Caco-2 (cell line): ENCODE results near the gene PLIN1. TPM values are rescaled to one million over a fixed set of nuclear protein-coding genes. Genes with fewer than 3 reads are reported as not detected.

ENCODE experiments used
- BruUV-seq: library from RNA; stranded (reverse); fragments of 400-500 nt; replicated peaks from 2 replicates; lab custom pipeline; 2021; lab: Mats Ljungman, UMichigan
- CTCF ChIA-PET: fragments of 300-600 bp; sonication (Branson Sonifier 250); formaldehyde crosslinking; loops from one replicate; lab custom pipeline; 2022; ENCODE audit warnings: antibody characterized with exemption; lab: Charles Lee
- POLR2A ChIA-PET: fragments of 300-600 bp; sonication (Branson Sonifier 250); formaldehyde crosslinking; loops from one replicate; lab custom pipeline; 2022; ENCODE audit warnings: antibody characterized with exemption; lab: Charles Lee
- DNase-seq, 2 experiments: peaks; one replicate each; pipeline versions ENCODE4 v3.0.0 to v3.0.0-alpha.2; 2020 to 2022
- H3K27me3 ChIP-seq: replicated peaks from 2 replicates; pipeline ENCODE4 v1.6.0; 2011; ENCODE audit warnings: low read length; ENCODE audit not compliant: control insufficient read depth, insufficient read depth
- H3K36me3 ChIP-seq: 2 replicates; pipeline ENCODE4 v1.5.1; 2011; ENCODE audit warnings: low read length; ENCODE audit not compliant: control insufficient read depth, insufficient read depth
- H3K4me1 ChIP-seq: fragments of 250-450 bp; sonication (Bioruptor Pico); 2 replicates; pipeline ENCODE4 v1.5.1; 2020; ENCODE audit warnings: mild to moderate bottlenecking
- H3K4me3 ChIP-seq: 2 replicates; pipeline ENCODE4 v1.5.1; 2011; ENCODE audit warnings: low read depth, mild to moderate bottlenecking, control low read depth, low read length
- H3K9me3 ChIP-seq: fragments of 250-450 bp; sonication (Bioruptor Pico); 2 replicates; pipeline ENCODE4 v1.5.1; 2020; ENCODE audit warnings: mild to moderate bottlenecking, moderate library complexity
- H3K27ac Mint-ChIP-seq: one replicate; pipeline ENCODE4 v1.8.0; 2022; ENCODE audit warnings: mixed read lengths; ENCODE audit not compliant: unreplicated experiment
- H3K27me3 Mint-ChIP-seq: one replicate; pipeline ENCODE4 v1.8.0; 2022; ENCODE audit warnings: mixed read lengths; ENCODE audit not compliant: insufficient read depth, unreplicated experiment
- H3K36me3 Mint-ChIP-seq: one replicate; pipeline ENCODE4 v1.8.0; 2022; ENCODE audit warnings: mild to moderate bottlenecking, mixed read lengths; ENCODE audit not compliant: insufficient read depth, unreplicated experiment
- H3K4me1 Mint-ChIP-seq: one replicate; pipeline ENCODE4 v1.8.0; 2022; ENCODE audit warnings: low read depth, mixed read lengths; ENCODE audit not compliant: unreplicated experiment
- H3K4me3 Mint-ChIP-seq: one replicate; pipeline ENCODE4 v1.8.0; 2022; ENCODE audit warnings: mild to moderate bottlenecking, moderate library complexity, mixed read lengths; ENCODE audit not compliant: unreplicated experiment
- H3K9me3 Mint-ChIP-seq: one replicate; pipeline ENCODE4 v1.8.0; 2022; ENCODE audit warnings: mixed read lengths; ENCODE audit not compliant: unreplicated experiment
- CTCF ChIP-seq, 2 experiments: fragments of 200-600 bp in 1 of 2; IDR thresholded peaks; 1 replicate in 1 of 2; 2 replicates in 1 of 2; pipeline versions ENCODE4 v1.5.1 to v1.8.0; 2011 to 2022; ENCODE audit warnings: antibody characterized with exemption in 1 of 2, control low read depth in 1 of 2, inconsistent platforms in 1 of 2, low read depth in 1 of 2, low read length in 1 of 2, mild to moderate bottlenecking in 1 of 2, moderate library complexity in 1 of 2; ENCODE audit not compliant: insufficient read depth in 1 of 2, severe bottlenecking in 1 of 2, unreplicated experiment in 1 of 2
- intact Hi-C: fragments of 100-400 bp; cut with micrococcal nuclease; formaldehyde crosslinking; loops from one replicate; pipeline ENCODE4 v1.10.0; 2022; ENCODE audit not compliant: unreplicated experiment
- total RNA-seq: library from RNA; stranded (reverse); gene quantifications from 2 replicates; pipeline ENCODE4 v1.2.3, GENCODE V29; 2022

The PLIN1 gene
- total RNA-seq, 1 experiment from 2014 or later: not detected

DNA sequence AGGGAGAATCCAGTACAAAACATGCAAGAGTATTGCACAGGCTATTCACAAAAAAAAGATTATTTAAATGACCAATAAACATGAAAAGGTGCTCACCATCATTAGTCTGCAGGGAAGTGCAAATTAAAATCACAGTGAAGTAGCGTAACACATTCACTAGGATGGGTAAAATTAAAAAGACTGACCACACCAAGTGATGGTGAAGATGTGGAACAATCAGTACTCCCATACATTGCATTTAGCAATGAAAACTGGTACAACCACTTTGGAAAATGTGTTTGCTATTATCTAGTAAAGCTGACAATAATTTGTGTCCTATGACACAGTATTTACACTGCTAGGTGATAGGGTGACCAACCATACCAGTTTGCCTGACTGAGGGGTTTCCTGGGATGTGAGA lies 45.5 kb upstream of the PLIN1 start:
- DNase-seq: no peak
- BruUV-seq: no TSS peak
- ChIA-PET POLR2A (no interaction called here), CTCF (no interaction called here)
- Histone ChIP-seq H3K27me3 (no peaks in the 10 kb centered on the region; the same call in 1 of the 2 replicates), H3K4me3 (no peak overlapping the region), H3K4me1 (no peaks in the 10 kb centered on the region), H3K9me3 (no peaks in the 10 kb centered on the region), H3K36me3 (no peaks in the 10 kb centered on the region)
- peaks cover 9% of the 10 kb centered on the region for H3K27me3 Mint-ChIP-seq
- H3K27ac Mint-ChIP-seq: no peak overlapping the region
- H3K4me3 Mint-ChIP-seq: no peak overlapping the region
- intact Hi-C loops: no loop called here
- H3K36me3 Mint-ChIP-seq: no peaks in the 10 kb centered on the region
- no peaks in the 10 kb centered on the region for H3K9me3 Mint-ChIP-seq
- no peaks in the 10 kb centered on the region for H3K4me1 Mint-ChIP-seq
- TF ChIP-seq CTCF (IDR thresholded peaks at IDR 0.05; ENCODE audit: insufficient read depth in 1 of 2, low read depth in 1 of 2, low read length in 1 of 2, severe bottlenecking in 1 of 2, unreplicated experiment in 1 of 2): no peak

GRCh38 chr15:89723031-89723430 lies 43.9 kb upstream of the PLIN1 start:
- Histone ChIP-seq H3K4me3 (no peak overlapping the region), H3K4me1 (no peaks in the 10 kb centered on the region), H3K27me3 (no peaks in the 10 kb centered on the region), H3K36me3 (no peaks in the 10 kb centered on the region), H3K9me3 (no peaks in the 10 kb centered on the region)
- no peak overlapping the region for H3K4me3 Mint-ChIP-seq
- TF ChIP-seq CTCF (IDR thresholded peaks at IDR 0.05; ENCODE audit: insufficient read depth in 1 of 2, low read depth in 1 of 2, low read length in 1 of 2, severe bottlenecking in 1 of 2, unreplicated experiment in 1 of 2): no peak
- BruUV-seq: no TSS peak
- H3K27ac Mint-ChIP-seq: no peak overlapping the region
- CTCF ChIA-PET: no interaction called here
- H3K4me1 Mint-ChIP-seq: no peaks in the 10 kb centered on the region
- H3K27me3 Mint-ChIP-seq: peaks cover 11% of the 10 kb centered on the region
- POLR2A ChIA-PET: no interaction called here
- H3K9me3 Mint-ChIP-seq: no peaks in the 10 kb centered on the region
- H3K36me3 Mint-ChIP-seq: no peaks in the 10 kb centered on the region
- no peak for DNase-seq
- intact Hi-C loops: no loop called here

DNA sequence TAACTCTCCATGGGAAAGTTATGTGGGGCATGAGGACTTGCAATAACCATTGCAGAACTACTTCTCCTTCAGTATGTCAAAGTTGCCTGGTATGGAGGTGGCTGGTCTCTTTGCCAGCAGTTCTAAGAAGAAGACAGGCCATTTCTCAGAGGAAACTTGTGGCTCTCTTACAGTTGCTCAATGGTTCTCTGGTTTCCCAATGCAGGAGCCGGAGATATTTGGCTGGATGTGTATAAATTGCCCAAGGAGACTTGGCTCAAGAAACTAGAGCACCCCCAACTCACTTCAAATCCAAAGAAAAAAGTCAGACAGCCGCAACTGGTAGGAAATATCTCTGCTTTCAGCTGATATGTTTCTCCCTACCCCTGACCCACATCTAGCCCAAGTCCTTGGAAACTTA lies 35.6 kb upstream of the PLIN1 start:
- POLR2A ChIA-PET: no interaction called here
- H3K4me3 Mint-ChIP-seq: no peak overlapping the region
- no peaks in the 10 kb centered on the region for H3K9me3 Mint-ChIP-seq
- no peaks in the 10 kb centered on the region for H3K36me3 Mint-ChIP-seq
- H3K27me3 ChIP-seq: no peaks in the 10 kb centered on the region
- CTCF ChIA-PET: no interaction called here
- TF ChIP-seq CTCF (IDR thresholded peaks at IDR 0.05; ENCODE audit: insufficient read depth in 1 of 2, low read depth in 1 of 2, low read length in 1 of 2, severe bottlenecking in 1 of 2, unreplicated experiment in 1 of 2): no peak
- peaks cover 4% of the 10 kb centered on the region for H3K27me3 Mint-ChIP-seq
- no peak overlapping the region for H3K4me3 ChIP-seq
- no peak for DNase-seq
- H3K36me3 ChIP-seq: no peaks in the 10 kb centered on the region
- BruUV-seq: no TSS peak
- no peak overlapping the region for H3K27ac Mint-ChIP-seq
- H3K4me1 ChIP-seq: no peaks in the 10 kb centered on the region
- no peaks in the 10 kb centered on the region for H3K9me3 ChIP-seq
- no peaks in the 10 kb centered on the region for H3K4me1 Mint-ChIP-seq
- intact Hi-C loops: no loop called here
